Measurements from ENCODE around the gene CDK15.

The CDK15 gene

DNA sequence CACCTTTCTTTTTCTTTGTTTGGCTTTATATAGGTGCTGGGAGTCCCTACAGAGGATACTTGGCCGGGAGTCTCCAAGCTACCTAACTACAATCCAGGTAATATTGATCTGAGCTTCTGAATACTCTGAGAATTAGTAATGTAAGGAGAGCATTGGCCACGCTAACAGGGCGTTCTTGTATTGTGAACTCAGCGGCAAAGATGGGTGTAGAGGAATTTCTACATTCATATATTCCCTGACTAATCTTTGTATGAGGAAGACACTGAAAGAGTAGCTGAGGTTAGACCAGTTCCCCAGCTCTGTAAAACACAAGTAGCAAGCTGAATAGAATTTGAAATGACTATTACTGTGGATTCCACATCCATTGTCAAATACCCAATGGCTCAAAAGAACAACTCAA, 48.5 kb downstream of the CDK15 start:
- no peak overlapping the region for H3K4me3 ChIP-seq (ENCODE audit: low read depth, low read length)
- TF ChIP-seq CTCF (IDR thresholded peaks at IDR 0.05; ENCODE audit: low read depth, low read length): no peak
- H3K27ac ChIP-seq: no peak overlapping the region
- no peaks in the 10 kb centered on the region for H3K36me3 ChIP-seq
- H3K9me3 ChIP-seq (ENCODE audit: severe bottlenecking): no peaks in the 10 kb centered on the region
- no peaks in the 10 kb centered on the region for H3K27me3 ChIP-seq (ENCODE audit: insufficient read depth, low read depth, severe bottlenecking)
- DNase-seq: no peak

GRCh38 chr2:201855356-201855755, 49.0 kb downstream of the CDK15 start:
- Histone ChIP-seq H3K4me3 (ENCODE audit: low read depth, low read length) (no peak overlapping the region), H3K27me3 (ENCODE audit: insufficient read depth, low read depth, severe bottlenecking) (no peaks in the 10 kb centered on the region), H3K36me3 (no peaks in the 10 kb centered on the region), H3K27ac (no peak overlapping the region), H3K9me3 (ENCODE audit: severe bottlenecking) (no peaks in the 10 kb centered on the region)
- TF ChIP-seq CTCF (IDR thresholded peaks at IDR 0.05; ENCODE audit: low read depth, low read length): no peak
- DNase-seq: no peak

- TF ChIP-seq CTCF (IDR thresholded peaks at IDR 0.05; ENCODE audit: low read depth, low read length): no peak
- H3K4me3 ChIP-seq (ENCODE audit: low read depth, low read length): no peak overlapping the region
- H3K9me3 ChIP-seq (ENCODE audit: severe bottlenecking): no peaks in the 10 kb centered on the region
- no peaks in the 10 kb centered on the region for H3K36me3 ChIP-seq
- no peaks in the 10 kb centered on the region for H3K27me3 ChIP-seq (ENCODE audit: insufficient read depth, low read depth, severe bottlenecking)
- H3K27ac ChIP-seq: no peak overlapping the region
- no peak for DNase-seq
These were observed 51.0 kb downstream of the CDK15 start for GRCh38 chr2:201857326-201857725.

DNA sequence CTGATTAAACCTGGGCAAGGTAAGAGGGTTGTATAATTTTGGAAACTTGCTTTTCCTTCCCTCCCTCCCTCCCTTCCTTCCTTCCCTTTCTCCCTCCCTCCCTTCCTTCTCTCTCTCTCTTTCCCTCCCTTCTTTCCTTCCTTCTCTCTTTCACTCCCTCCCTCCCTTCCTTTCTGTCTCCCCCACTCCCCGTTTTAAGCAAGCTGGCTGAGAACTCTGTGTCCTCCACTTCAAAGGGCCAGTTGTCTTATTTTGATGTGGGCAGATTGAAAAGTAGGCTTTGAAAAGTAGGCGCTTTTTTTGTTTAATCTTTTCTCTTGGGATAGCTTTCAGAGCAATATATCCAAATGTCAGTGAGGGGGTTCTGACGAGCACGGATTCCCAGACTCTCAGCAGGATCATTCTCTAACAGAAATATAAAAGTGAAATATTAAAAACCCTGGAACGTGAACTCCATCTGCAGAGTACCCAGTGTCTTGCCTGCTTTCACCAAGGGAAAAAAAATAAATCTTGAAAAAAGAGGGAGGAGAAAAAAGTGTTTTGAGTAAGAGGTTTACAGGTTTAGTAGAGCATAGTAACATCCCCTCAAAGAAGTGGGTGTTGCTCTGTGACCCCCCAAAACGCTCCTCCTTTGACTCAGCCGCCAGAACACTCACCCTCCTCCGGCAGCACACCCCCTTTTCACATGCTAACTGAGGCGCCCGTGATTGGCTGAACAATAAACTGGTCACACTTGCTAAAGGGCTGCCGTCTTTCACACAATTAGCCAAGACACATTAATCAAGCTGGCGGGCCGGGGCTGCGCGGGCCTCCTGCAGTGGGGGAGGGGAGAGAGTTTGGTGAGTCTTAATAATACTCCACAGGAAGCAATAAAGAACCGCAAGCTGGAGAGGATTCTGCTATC, 52.2 kb downstream of the CDK15 start:
- Histone ChIP-seq H3K27ac (no peak overlapping the region), H3K36me3 (no peaks in the 10 kb centered on the region), H3K9me3 (ENCODE audit: severe bottlenecking) (no peaks in the 10 kb centered on the region), H3K4me3 (ENCODE audit: low read depth, low read length) (peak overlapping the region; percentile 17), H3K27me3 (ENCODE audit: insufficient read depth, low read depth, severe bottlenecking) (no peaks in the 10 kb centered on the region)
- DNase-seq: peak; percentile 57
- no peak for TF ChIP-seq CTCF (IDR thresholded peaks at IDR 0.05; ENCODE audit: low read depth, low read length)

GRCh38 chr2:201859949-201860348, 53.6 kb downstream of the CDK15 start:
- no peaks in the 10 kb centered on the region for H3K27me3 ChIP-seq (ENCODE audit: insufficient read depth, low read depth, severe bottlenecking)
- no peak for DNase-seq
- no peaks in the 10 kb centered on the region for H3K36me3 ChIP-seq
- no peak for TF ChIP-seq CTCF (IDR thresholded peaks at IDR 0.05; ENCODE audit: low read depth, low read length)
- H3K27ac ChIP-seq: no peak overlapping the region
- H3K4me3 ChIP-seq (ENCODE audit: low read depth, low read length): no peak overlapping the region
- no peaks in the 10 kb centered on the region for H3K9me3 ChIP-seq (ENCODE audit: severe bottlenecking)

Data from WERI-Rb-1 (cell line).